Hepatocyte (in vitro differentiated cells): ENCODE results near the gene ANOS1.

Experiments used
- CTCF ChIP-seq: fragments of 200-600 bp; sonication (generic); IDR thresholded peaks from 2 replicates; pipeline ENCODE4 v1.5.1; 2016; ENCODE audit warnings: antibody characterized with exemption, mild to moderate bottlenecking; ENCODE audit not compliant: poor library complexity
- EZH2 ChIP-seq: fragments of 200-600 bp; sonication (generic); IDR thresholded peaks from 2 replicates; pipeline ENCODE4 v1.6.1; 2016; ENCODE audit warnings: antibody characterized with exemption, mild to moderate bottlenecking, borderline replicate concordance
- EZH2phosphoT487 ChIP-seq: fragments of 200-600 bp; sonication (generic); IDR thresholded peaks from one replicate; pipeline ENCODE4 v1.6.1; 2018; ENCODE audit warnings: antibody characterized with exemption, mild to moderate bottlenecking, low read depth, moderate library complexity; ENCODE audit not compliant: unreplicated experiment, severe bottlenecking

- TF ChIP-seq CTCF (no peak), EZH2 (no peak), EZH2phosphoT487 (no peak)
Measured at GRCh38 chrX:8657883-8658282, 74.1 kb downstream of the ANOS1 start.
